Measurements from ENCODE around the gene KRABD2.

Gene KRABD2

DNA sequence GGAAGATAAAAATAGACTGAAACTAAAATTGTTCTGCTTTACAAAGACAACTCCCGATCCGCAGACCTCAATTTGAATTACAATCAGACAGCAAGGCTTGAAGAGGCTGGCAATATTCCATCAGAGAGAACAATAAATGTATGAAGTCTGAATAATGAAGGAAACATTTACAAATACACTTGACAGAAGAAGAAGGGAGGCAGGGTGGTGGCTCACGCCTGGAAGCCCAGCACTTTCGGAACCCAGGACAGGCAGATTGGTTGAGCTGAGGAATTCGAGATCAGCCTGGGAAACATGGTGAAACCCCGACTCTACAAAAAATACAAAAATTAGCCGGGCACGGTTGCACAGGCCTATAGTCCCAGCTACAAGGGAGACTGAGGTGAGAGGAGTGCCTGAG, 22.3 kb downstream of the KRABD2 start:
- TF ChIP-seq, protein P1, sequence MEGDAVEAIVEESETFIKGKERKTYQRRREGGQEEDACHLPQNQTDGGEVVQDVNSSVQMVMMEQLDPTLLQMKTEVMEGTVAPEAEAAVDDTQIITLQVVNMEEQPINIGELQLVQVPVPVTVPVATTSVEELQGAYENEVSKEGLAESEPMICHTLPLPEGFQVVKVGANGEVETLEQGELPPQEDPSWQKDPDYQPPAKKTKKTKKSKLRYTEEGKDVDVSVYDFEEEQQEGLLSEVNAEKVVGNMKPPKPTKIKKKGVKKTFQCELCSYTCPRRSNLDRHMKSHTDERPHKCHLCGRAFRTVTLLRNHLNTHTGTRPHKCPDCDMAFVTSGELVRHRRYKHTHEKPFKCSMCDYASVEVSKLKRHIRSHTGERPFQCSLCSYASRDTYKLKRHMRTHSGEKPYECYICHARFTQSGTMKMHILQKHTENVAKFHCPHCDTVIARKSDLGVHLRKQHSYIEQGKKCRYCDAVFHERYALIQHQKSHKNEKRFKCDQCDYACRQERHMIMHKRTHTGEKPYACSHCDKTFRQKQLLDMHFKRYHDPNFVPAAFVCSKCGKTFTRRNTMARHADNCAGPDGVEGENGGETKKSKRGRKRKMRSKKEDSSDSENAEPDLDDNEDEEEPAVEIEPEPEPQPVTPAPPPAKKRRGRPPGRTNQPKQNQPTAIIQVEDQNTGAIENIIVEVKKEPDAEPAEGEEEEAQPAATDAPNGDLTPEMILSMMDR (IDR thresholded peaks at IDR 0.05; ENCODE audit: low read depth) = no peak

DNA sequence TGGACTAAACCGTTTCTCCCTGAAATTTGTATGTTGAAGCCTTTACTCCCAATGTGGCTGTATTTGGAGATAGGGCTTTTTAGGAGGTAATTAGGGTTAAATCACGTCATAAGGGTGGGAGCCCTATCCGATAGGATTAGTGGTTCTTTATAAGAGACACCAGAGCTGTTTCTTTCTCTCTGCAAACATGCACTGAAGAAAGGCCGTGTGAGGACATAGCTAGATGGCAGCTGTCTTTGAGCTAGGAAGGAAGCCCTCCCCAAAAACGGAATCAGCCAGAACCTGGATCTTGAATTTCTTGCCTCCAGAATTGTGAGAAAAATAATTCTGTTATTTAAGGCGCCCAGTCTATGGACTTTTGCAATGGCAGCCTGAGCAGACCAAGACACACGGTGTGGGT, 22.8 kb downstream of the KRABD2 start:
- TF ChIP-seq, protein P1 (IDR thresholded peaks at IDR 0.05; ENCODE audit: low read depth) = no peak

DNA sequence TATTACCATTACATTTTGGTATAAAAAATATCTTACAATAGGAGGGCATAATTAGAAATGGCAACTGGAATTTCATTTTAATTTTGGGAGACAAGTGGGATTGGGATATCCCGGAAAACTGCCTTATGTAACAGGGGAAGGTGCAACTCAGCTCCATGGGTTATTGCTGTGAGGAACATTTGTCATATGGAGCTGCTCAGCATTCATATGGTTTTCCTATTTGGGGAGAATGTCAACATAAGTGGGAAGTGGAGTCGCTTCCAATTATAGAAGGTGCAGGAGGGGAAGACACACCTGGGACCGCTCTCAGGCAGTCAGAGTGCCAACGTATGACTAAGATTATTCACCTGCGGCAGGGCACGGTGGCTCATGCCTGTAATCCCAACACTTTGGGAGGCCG, 26.2 kb downstream of the KRABD2 start:
- TF ChIP-seq, protein P1 (IDR thresholded peaks at IDR 0.05; ENCODE audit: low read depth) = no peak

DNA sequence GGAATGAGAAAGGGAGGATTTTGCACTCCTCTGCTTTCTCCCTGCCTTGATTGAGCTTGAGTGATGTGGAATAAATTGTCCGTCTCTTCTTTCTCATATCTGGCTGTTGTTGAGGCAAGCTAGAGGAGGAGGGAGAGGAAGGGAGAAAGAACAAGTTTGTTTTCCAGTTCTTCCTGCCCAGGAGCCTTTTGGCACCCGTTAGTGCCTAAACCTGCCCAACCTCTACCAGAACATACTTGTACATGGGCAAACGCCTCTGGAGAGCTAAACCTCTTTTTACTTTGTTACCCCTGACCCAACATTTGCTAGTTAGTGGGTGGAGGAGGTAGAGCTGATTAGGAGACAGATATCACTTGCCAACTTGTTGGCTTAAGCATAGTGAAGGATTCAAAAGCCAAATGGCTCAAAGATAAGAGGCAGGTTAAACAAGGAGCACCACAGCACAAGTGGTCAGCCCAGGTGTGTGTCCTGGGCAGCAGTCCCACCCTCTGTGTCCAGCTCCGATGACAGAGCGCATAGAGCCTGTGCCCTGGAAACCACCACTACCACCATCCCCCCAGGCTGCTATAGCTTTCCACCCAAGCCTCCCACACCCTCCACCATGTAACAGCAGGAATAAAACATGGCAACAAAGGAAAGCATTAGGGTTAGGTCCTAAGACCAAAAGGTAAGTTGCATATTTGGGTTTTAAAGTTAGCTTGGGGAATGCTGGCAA, 30.4 kb downstream of the KRABD2 start:
- TF ChIP-seq, protein P1 (IDR thresholded peaks at IDR 0.05; ENCODE audit: low read depth) = no peak

DNA sequence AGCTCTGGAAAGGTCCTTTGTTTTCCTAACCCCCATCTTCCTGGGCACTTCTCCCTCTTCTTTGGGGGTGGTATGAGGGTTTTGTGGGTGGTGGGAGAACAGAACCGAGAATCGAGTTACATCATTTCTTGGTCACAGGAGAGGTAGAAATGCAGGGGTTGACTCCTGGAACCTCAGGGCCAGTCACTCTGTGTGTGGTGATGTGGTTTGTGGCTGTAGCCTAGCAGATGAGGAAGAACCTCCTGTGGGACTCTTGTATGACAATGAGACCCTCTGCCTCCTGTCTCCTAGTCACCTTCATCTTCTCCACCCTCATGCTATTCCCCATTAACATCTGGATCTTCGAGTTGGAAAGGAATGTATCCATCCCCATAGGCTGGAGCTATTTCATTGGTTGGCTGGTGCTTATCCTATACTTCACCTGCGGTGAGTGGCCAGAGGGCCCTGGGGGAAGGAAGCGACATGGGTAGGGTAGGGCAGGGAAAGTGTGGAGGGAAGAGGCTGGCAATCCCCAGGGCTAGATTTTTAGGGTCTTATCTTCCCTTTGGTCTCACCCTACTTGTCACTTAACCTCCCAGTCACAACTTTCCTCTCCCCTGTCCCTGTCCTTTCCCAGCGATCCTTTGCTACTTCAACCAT, 31.3 kb downstream of the KRABD2 start:
- TF ChIP-seq, protein P1 (IDR thresholded peaks at IDR 0.05; ENCODE audit: low read depth) = no peak

DNA sequence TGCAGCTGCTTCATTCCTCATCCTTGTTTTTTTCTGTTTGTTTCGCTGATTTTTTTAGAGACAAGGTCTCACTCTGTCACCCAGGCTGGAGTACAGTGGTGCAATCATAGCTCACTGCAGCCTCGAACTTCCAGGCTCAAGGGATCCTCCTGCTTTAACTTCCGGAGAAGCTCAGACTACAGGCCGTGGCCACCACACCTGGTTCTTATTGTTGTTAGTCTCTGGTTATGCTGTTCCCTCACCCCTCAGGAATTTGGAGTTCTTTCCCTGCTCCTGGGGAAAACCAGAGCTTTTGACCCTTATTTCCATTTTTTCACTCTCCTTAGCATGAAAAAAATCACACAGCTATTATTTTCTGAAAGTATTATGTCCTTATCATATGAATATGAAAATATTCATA, 35.0 kb downstream of the KRABD2 start:
- TF ChIP-seq, protein P1 (IDR thresholded peaks at IDR 0.05; ENCODE audit: low read depth) = no peak

DNA sequence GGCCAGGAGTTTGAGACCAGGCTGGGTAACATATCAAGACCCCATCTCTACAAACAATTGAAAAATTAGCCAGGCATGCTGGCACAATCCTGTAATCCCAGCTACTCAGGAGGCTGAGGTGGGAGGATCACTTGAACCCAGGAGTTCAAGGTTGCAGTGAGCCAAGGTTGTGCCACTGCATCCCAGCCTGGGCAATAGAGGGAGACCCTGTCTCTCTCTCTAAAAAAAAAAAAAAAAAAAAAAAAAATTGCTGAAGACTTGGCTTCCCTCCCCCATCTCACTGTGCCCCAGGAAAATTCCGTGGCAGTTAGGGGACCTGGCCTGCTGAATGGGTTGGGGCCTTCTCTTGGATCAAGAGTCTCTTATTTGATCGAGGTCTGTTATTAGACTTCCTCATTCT, 37.0 kb downstream of the KRABD2 start, which contains the start of gene ODF4:
Gene ODF4, plus strand, starts transcription at position 301 of the 400 bp plus-strand sequence. CDS start 212 bp downstream, outside the sequence.
- TF ChIP-seq, protein P1 (IDR thresholded peaks at IDR 0.05; ENCODE audit: low read depth) = no peak

All from subcutaneous adipose tissue (tissue), 1 donor.